ENCODE results near the gene RRP36. TPM values are rescaled to one million over a fixed set of nuclear protein-coding genes. Genes with fewer than 3 reads are reported as not detected.

RRP36 gene
- polyA plus RNA-seq, 1 of the 3 experiments (the other 2 are of a cell fraction) = 60.5 TPM

DNA sequence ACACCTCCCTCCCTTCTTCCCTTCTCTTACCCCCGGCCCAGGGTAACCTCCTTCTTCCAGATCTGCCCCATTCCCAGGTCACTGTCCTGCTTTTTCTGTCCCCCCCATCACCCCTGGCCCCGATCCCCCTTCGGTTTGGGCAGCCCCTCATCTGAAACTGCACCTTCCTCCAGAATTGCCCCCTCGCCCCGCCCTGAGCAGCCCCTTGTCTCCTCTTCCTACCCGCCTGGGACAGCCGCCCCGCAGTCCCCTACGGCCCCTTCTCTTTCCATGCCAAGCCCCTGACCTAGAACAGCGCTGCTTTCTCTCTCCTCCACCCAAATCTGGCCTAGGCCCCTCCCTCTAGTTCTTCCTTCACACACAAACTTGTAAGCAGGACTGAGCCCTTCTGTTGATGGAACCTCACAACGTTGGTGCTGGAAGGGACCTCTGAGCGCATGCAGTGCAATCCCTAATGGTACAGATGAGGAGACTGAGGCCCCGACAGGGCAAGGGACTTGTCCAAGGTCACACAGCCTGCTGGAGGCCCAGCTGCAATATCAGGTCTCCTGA is 36.4 kb upstream of the RRP36 start (continued):
- no peak for TF ChIP-seq MXI1 (IDR thresholded peaks at IDR 0.05; ENCODE audit: low read depth, low read length)
- TF ChIP-seq SIN3A (IDR thresholded peaks at IDR 0.05; ENCODE audit: borderline replicate concordance, low read depth, low read length) = no peak
- no peak for TF ChIP-seq RCOR1 (IDR thresholded peaks at IDR 0.05; ENCODE audit: low read length)
- TF ChIP-seq FOXM1 (IDR thresholded peaks at IDR 0.05; ENCODE audit: low read depth) = no peak
- TF ChIP-seq, protein P1, sequence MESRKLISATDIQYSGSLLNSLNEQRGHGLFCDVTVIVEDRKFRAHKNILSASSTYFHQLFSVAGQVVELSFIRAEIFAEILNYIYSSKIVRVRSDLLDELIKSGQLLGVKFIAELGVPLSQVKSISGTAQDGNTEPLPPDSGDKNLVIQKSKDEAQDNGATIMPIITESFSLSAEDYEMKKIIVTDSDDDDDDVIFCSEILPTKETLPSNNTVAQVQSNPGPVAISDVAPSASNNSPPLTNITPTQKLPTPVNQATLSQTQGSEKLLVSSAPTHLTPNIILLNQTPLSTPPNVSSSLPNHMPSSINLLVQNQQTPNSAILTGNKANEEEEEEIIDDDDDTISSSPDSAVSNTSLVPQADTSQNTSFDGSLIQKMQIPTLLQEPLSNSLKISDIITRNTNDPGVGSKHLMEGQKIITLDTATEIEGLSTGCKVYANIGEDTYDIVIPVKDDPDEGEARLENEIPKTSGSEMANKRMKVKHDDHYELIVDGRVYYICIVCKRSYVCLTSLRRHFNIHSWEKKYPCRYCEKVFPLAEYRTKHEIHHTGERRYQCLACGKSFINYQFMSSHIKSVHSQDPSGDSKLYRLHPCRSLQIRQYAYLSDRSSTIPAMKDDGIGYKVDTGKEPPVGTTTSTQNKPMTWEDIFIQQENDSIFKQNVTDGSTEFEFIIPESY (IDR thresholded peaks at IDR 0.05; ENCODE audit: borderline replicate concordance, low read depth) = no peak
- TF ChIP-seq TAF1 (IDR thresholded peaks at IDR 0.05; ENCODE audit: borderline replicate concordance, low read depth, low read length) = no peak
- TF ChIP-seq NFIC (IDR thresholded peaks at IDR 0.05; ENCODE audit: borderline replicate concordance) = no peak
- no peak for TF ChIP-seq RAD21 (IDR thresholded peaks at IDR 0.05; ENCODE audit: low read length)
- TF ChIP-seq TEAD4 (IDR thresholded peaks at IDR 0.05; ENCODE audit: borderline replicate concordance, insufficient read depth) = no peak
- TF ChIP-seq, protein P2, sequence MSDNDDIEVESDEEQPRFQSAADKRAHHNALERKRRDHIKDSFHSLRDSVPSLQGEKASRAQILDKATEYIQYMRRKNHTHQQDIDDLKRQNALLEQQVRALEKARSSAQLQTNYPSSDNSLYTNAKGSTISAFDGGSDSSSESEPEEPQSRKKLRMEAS (IDR thresholded peaks at IDR 0.05; ENCODE audit: low read depth) = no peak
- TF ChIP-seq GABPA (IDR thresholded peaks at IDR 0.05; ENCODE audit: low read depth) = no peak

DNA sequence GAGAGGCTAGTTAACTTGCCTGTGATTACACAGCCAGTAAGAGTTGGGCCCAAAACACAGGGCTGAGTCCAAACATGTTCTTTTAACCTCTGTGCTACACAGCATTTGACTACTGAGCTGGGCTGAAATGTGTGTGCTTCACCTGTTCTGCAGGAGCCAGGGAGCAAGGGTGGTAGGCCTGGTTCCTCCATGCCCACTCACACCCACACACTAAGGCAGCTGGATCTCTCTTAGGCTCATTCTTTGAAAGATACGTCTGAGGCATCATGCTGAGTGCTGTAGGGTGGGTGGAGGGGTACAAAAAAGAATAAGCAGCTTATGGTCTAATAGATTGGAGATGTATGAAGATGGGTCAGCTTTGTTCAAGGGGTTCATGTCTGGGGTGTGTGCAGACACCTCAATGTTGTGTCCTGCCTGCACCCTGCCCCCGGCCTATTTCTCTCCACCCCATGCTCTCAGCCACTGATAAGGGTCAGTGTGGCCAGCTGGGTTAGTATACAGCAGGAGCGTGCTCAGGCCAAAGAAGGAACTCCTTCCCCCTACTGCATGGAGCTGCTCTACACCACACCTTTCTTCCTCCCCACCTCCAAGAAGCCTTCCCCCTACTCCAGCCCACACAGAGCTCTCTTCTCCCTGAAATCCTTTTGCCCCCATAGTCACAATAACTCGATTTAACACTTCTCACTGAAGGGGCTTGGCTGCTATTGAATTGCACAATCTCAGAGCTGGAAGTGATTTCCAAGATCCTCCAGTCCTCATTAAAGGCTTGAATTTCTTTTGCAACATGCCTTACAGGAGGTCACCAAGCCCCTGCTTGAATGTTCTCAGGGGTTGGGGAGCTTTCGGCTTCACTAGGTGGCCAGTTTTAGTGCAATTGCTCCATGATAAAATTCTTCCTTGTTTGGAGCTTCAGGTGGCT is 33.6 kb upstream of the RRP36 start:
- Histone ChIP-seq H3K9ac (no peak overlapping the region), H3K79me2 (ENCODE audit: insufficient read depth) (peaks cover 50% of the 10 kb centered on the region), H3K9me3 (no peaks in the 10 kb centered on the region), H3K4me3 (ENCODE audit: low read depth in 2 of 2, low read length in 1 of 2) (no peak overlapping the region), H3K4me2 (no peak overlapping the region), H4K20me1 (ENCODE audit: insufficient read depth) (no peaks in the 10 kb centered on the region), H3F3A (replicated peaks; ENCODE audit: insufficient read depth) (no peaks in the 10 kb centered on the region), H2AFZ (ENCODE audit: low read depth) (no peak overlapping the region), H3K27ac (ENCODE audit: low read depth in 2 of 2, low read length in 1 of 2) (no peak overlapping the region), H3K4me1 (ENCODE audit: control insufficient read depth in 1 of 2, insufficient read depth in 2 of 2, low read depth in 1 of 2, low read length in 1 of 2) (peaks cover 17 to 20% of the 10 kb centered on the region in 2 experiments; a peak in 3 of 4 replicates), H3K36me3 (replicated peaks in 1 of 2; ENCODE audit: control insufficient read depth in 1 of 2, insufficient read depth in 2 of 2, low read length in 1 of 2) (peaks cover 19 to 24% of the 10 kb centered on the region in 2 experiments), H3K27me3 (ENCODE audit: insufficient read depth) (no peaks in the 10 kb centered on the region), H3K9me2 (no peaks in the 10 kb centered on the region)
- WGBS (ENCODE audit: low lambda C conversion rate) = 83% methylated on average over 4 of the region's 5 CpGs
- POLR2A ChIA-PET = no interaction called here
- DNase-seq = no peak
- CTCF ChIA-PET = interaction anchor here (0.7 to 1.3 kb wide), 5 partner anchors 9 to 87 kb away, joined by 3 read pairs; no protein-coding TSS in a partner anchor
- TF ChIP-seq, protein P3, sequence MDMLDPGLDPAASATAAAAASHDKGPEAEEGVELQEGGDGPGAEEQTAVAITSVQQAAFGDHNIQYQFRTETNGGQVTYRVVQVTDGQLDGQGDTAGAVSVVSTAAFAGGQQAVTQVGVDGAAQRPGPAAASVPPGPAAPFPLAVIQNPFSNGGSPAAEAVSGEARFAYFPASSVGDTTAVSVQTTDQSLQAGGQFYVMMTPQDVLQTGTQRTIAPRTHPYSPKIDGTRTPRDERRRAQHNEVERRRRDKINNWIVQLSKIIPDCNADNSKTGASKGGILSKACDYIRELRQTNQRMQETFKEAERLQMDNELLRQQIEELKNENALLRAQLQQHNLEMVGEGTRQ (IDR thresholded peaks at IDR 0.05; ENCODE audit: borderline replicate concordance, low read depth, low read length) = no peak
- no peak for TF ChIP-seq NRF1 (IDR thresholded peaks at IDR 0.05; ENCODE audit: low read depth, low read length)
- no peak for TF ChIP-seq FOSL2 (IDR thresholded peaks at IDR 0.05; ENCODE audit: borderline replicate concordance, low read depth)
- no peak for TF ChIP-seq YY1 (IDR thresholded peaks at IDR 0.05; ENCODE audit: low read depth)
- TF ChIP-seq TEAD4 (IDR thresholded peaks at IDR 0.05; ENCODE audit: borderline replicate concordance, insufficient read depth) = no peak
- no peak for TF ChIP-seq RFX5 (IDR thresholded peaks at IDR 0.05; ENCODE audit: low read length)
- no peak for TF ChIP-seq MXI1 (IDR thresholded peaks at IDR 0.05; ENCODE audit: low read depth, low read length)
- TF ChIP-seq RXRA (IDR thresholded peaks at IDR 0.05; ENCODE audit: borderline replicate concordance, low read depth) = no peak
- TF ChIP-seq, protein P4, sequence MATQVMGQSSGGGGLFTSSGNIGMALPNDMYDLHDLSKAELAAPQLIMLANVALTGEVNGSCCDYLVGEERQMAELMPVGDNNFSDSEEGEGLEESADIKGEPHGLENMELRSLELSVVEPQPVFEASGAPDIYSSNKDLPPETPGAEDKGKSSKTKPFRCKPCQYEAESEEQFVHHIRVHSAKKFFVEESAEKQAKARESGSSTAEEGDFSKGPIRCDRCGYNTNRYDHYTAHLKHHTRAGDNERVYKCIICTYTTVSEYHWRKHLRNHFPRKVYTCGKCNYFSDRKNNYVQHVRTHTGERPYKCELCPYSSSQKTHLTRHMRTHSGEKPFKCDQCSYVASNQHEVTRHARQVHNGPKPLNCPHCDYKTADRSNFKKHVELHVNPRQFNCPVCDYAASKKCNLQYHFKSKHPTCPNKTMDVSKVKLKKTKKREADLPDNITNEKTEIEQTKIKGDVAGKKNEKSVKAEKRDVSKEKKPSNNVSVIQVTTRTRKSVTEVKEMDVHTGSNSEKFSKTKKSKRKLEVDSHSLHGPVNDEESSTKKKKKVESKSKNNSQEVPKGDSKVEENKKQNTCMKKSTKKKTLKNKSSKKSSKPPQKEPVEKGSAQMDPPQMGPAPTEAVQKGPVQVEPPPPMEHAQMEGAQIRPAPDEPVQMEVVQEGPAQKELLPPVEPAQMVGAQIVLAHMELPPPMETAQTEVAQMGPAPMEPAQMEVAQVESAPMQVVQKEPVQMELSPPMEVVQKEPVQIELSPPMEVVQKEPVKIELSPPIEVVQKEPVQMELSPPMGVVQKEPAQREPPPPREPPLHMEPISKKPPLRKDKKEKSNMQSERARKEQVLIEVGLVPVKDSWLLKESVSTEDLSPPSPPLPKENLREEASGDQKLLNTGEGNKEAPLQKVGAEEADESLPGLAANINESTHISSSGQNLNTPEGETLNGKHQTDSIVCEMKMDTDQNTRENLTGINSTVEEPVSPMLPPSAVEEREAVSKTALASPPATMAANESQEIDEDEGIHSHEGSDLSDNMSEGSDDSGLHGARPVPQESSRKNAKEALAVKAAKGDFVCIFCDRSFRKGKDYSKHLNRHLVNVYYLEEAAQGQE (IDR thresholded peaks at IDR 0.05; ENCODE audit: low read depth, low read length) = no peak
- no peak for TF ChIP-seq SMC3 (IDR thresholded peaks at IDR 0.05; ENCODE audit: low read depth, low read length)
- TF ChIP-seq NFIC (IDR thresholded peaks at IDR 0.05; ENCODE audit: borderline replicate concordance) = no peak
- TF ChIP-seq RAD21 (IDR thresholded peaks at IDR 0.05; ENCODE audit: low read length) = no peak
- TF ChIP-seq SIN3A (IDR thresholded peaks at IDR 0.05; ENCODE audit: borderline replicate concordance, low read depth, low read length) = no peak
- TF ChIP-seq, protein P2 (IDR thresholded peaks at IDR 0.05; ENCODE audit: low read depth) = no peak
- no peak for TF ChIP-seq GATA2 (CRISPR knock-in tag; IDR thresholded peaks at IDR 0.05)
- TF ChIP-seq, protein P5, sequence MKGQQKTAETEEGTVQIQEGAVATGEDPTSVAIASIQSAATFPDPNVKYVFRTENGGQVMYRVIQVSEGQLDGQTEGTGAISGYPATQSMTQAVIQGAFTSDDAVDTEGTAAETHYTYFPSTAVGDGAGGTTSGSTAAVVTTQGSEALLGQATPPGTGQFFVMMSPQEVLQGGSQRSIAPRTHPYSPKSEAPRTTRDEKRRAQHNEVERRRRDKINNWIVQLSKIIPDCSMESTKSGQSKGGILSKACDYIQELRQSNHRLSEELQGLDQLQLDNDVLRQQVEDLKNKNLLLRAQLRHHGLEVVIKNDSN (IDR thresholded peaks at IDR 0.05; ENCODE audit: borderline replicate concordance, low read depth) = no peak

Measured in SK-N-SH (cell line).